HG02938 (cell line): ENCODE results near the gene ALDH1A1.

Source experiments
- ATAC-seq: cut with Tn5 transposase; IDR thresholded peaks from one replicate; pipeline ENCODE4 v1.9.1; 2021; ENCODE audit warnings: mild to moderate bottlenecking, moderate library complexity; ENCODE audit not compliant: unreplicated experiment

Gene ALDH1A1

DNA sequence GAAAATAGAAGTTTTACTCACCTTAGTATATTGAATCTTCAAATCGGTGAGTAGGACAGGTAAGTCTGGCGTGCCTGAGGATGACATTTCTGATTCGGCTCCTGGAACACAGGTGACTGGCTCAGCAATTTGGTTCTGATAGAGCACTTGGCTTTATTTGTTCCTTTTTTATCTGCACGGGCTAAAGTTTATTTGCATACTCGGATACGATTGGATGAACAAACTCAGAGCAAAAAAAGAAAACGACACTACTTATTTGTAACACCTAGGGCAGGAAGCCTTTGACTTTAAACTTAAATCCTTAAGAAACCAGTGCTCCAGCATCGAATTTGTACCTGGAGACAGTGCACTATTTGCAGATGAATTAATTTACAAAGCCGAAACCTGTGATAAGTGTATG lies at the start of gene ALDH1A1:
ALDH1A1 (minus strand) TSS at position 140 of the 400 bp plus-strand sequence; CDS start at position 87, 53 bp downstream.
- no peak for ATAC-seq

DNA sequence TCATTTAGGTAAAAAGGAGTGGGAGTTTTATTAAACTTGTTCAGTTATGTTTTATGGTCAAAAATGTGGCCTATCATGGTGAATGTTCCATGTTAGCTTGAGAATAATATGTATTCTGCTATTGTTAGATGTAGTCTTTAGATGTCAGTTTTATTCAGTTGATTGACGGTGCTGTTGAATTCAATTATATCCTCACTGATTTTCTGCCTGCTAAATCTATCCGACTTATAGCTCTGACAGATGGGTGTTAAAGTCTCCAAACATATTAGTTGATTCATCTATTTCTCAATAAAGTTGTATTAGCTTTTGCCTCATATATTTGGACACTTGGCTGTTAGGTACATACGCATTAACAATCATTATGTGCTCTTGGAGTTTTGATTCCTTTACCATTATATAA lies 49.0 kb upstream of the ALDH1A1 start:
- ATAC-seq: no peak

DNA sequence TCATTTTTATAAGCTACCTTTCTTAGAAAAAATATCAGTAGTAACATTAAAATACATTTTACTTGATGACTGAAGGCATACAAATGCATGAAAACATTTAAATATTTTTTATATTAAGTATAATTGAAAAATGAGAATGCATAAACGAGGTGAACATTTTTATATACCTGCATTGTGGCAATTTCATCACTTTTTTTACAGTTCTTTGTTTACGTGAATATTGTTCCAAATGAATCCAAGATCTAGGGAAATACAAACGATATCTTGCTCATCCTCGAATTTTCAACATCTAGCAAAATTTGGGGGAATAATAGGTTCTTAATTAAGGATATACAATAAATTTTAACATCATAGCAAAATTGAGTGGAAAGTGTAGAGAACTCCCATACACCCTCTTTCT lies 45.5 kb upstream of the ALDH1A1 start:
- ATAC-seq: no peak

DNA sequence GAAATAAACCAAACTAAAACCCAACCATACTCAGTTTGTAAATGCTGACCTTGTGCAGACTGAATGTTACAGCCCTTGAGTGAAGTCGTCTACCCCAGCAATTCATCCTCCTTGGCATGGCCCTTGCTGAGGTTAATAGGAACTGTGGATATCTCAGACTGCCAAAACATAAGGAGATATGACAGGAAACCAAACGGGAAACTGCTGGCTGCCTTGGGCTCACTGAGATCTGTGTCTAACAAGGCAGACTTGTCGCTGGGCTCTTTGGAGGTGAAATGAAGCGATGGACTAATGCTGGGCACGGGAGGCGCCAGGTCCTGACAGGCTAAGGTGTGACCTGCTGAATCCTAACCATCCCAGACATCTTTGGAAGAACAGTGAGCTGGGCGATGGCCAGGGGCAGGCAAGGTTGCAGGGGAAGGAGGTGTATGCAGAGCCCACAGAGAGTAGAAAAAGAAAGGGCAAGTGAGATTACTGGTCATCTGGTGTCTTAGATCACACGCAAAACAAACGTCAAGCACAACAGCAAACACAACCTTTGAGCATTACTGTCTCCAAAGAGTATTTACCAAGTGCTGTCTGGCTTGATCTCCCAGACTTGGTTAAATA lies 44.6 kb upstream of the ALDH1A1 start:
- ATAC-seq: no peak

DNA sequence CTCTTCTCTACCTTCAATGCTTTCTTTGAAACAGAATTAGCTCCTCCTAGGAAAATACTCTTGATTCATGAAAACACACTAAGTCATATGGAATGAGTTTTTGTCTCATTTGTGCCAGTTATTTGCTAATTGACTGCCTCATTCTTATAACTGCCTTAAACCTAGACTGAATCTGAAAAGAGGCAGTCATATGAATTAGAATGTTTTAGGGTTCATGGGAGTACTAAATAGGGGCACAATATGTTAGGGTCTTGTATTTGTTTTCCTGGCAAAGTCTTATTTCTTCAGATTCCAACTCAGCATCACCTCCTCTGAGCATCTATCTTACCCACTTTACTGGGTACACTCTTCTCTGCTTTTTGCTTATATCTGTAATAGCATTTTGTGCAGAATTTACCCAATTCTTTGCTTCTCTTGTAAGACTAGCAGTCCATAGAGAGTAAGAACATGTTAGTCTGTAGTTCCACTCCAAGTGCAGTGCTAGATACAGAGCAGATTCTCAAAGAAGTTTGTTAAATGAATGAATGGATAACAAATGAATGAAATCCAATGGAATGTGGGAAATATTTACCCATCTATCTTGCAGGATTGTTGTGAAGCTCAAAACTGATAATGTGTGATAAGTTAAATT lies 43.9 kb upstream of the ALDH1A1 start:
- no peak for ATAC-seq

DNA sequence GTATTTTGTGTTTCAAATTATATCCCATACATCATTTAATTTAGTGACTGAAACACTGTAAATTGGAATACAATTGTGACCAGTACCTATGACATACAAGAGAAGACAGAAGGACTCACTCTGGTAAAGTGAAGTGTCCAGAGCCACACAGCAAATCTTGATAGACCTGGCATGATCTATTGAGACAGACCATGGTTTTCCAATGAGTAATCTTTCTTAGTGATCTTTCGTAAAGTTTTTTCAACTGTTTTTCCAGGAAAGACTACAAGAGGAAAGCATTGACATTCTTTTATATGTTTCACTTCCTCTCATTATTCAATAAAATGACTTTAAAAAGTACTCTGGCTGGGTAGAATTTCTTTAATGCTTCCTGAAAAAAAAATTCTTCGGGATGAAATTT lies 43.3 kb upstream of the ALDH1A1 start:
- ATAC-seq: no peak

DNA sequence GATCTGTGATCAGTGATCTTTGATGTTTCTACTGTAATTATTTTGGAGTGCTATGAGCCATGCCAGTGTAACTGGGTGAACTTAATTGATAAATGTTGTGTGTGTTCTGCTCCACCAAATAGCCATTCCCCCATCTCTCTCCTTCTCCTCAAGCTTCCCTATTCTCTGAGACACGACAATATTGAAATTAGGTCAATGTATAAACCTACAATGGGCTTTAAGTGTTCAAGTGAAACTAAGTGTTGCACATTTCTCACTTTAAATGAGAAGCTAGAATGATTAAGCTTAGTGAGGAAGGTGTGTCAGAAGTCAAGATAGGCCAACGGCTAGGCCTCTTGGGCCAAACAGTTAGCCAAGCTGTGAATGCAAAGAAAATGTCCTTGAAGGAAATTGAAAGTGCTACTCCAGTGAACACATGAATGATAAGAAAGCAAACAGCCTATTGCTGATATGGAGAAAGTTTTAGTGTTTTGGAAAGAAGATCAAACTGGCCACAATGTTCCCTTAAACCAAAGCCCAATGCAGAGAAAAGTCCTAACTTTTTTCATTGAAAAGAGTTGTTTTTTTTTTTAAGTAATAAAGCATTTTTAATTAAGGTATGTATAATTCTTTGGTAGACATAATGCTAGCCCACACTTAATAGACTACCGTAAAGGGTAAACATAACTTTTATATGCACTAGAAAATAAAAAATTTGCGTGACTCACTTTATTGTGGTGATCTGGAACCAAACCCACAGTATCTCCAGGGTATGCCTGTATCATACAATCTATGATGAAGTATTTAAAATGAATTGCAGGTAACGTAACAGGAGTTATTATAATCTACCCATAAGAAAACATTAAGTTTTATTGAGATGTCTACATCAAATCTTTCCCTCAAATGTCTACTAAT lies 42.5 kb upstream of the ALDH1A1 start:
- ATAC-seq: no peak

DNA sequence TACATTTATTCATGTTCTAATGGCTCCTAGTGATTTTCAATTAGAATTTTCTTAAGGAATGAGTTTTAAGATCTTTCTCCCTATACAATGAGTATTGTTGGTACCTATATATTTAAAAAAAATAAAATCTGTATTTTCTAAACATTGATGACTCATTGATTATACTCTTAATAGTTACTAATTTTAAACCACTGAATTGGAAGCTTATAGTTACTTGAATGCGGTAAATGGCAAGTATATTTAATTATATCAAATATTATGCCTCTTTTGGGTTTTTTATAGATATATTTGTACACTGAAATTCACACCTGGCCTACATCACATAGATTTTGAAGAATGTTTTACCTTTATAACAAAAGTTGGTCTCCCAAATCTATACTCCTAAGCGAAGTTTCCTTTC lies 38.9 kb upstream of the ALDH1A1 start:
- no peak for ATAC-seq

DNA sequence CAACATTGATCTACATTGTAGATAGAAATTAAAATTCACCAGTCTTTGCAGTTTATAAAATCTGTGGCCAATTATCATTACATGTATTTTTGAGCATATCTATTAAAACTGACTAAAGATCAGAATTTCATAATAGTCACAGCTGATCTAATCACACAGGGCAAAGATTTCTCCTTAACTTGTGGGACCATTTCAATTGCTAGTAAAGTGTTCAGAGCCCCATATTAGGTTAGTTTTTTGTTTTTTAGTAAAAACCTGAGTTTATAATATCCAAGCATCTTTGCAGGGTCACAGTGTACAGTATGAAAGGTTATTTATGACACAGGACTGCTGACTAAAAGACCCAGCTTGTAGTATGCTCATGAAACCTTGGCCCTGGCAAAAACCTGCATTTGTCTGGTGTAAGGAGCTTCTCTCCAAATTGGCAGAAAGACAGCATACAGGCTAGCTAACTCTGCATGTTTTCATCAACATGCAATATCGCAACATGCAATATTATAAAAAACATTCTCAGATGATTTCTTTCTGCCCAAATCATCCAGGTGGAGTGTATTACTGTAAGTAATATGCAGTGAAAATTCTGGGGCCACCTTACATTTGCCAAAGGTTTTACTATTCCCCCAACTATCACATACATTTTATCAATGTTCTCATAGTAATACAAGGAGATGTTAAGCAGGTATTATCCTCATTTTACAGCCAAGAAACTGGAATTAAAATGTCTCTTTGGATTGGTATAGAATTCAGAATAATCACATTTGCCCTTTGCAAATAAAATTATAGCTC lies 37.7 kb upstream of the ALDH1A1 start:
- ATAC-seq: no peak

DNA sequence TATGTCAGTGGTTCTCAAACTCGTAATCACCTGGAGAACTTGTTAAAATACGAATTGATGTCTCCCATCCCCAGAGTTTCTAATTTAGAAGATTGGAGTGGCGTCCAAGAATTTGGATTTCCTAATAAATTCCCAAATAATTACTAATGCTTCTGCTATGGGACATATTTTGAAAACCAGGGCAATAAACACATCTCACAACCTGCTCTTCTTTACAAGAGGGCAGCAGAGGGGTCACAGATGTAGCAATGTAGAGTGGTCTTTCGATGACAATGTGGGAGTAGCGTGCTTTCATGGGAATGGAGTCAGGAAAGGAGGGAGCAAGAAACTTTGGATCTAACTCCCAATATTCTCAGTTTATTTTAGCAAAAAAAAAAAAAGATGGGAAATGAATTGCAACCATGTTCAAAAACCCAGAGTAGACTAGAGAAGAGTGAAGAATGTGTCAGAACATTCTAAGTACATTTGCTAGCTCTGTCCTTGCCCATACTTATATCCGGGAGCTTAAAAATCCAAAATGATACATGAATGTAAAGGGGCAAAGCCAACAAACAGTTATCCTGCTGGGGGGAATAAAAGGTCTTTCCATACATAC lies 33.8 kb upstream of the ALDH1A1 start:
- ATAC-seq: no peak

DNA sequence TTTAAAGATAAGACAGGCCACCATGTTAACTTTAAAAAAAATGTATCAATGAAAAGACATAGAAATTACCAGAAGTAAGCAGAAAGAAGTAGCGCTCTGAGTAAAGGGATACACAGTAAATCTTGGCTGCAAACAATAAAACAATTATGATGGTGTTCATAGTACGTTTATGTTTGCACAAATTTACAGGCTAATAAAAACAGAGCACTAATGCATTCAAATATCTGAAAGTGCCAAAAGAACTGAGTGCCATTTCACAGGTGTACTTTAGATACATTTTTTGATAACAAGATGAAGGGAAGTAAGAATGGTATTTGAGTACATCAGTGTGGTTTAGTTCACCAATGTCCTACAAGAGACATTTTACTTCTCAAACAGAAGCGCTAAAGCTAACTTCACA lies 32.9 kb upstream of the ALDH1A1 start:
- no peak for ATAC-seq

DNA sequence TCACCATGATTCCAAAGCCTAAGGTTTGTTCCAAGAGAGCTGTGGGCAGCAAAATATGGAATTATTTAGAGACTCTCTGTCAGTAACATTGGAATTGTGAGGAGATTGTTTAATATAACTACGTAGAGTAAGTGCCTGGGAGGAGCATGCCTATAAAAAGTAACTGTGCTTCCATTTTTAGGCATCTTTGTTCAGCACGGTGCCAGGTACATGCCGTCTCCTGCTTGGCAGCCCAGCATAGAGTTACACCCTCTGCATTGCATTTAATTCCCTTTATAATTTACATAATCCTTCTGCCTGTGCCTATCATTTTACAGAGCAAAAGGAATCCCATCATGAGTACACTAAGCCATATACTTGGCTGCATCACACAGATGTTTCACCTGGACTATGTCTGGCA lies 32.1 kb upstream of the ALDH1A1 start:
- ATAC-seq: no peak

DNA sequence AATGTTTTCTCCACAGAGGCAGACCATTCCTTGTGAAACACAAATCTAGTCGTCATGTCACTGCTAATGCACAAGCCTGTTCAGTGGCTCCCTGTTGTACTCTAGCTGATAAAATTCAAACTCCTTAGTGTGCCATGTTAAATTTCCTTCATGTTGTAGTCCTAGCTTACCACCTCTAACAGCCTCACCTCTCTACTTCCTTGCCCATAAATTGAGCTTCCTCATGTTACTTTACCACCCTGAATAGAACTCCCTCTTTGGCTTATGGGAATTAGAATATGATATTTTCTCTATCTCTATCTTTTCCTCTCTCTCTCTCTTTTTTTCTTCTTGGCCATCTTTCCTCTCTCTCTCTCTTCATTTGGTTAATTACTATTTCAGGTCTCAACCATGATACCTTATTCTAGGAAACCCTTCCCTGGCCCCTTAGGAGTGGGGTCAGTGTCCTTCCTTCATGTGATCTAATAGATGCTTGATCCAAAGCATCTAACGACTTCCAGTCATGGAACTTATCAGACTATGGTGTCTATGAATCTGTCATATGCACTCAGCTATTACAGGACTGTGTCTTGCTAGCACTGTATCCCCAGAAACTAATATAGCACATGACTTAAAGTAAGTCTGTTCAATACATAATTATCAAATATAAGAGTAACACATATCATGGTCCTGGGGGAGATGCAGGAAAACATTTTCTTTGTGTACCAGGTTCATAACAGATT lies 31.5 kb upstream of the ALDH1A1 start:
- ATAC-seq: no peak

DNA sequence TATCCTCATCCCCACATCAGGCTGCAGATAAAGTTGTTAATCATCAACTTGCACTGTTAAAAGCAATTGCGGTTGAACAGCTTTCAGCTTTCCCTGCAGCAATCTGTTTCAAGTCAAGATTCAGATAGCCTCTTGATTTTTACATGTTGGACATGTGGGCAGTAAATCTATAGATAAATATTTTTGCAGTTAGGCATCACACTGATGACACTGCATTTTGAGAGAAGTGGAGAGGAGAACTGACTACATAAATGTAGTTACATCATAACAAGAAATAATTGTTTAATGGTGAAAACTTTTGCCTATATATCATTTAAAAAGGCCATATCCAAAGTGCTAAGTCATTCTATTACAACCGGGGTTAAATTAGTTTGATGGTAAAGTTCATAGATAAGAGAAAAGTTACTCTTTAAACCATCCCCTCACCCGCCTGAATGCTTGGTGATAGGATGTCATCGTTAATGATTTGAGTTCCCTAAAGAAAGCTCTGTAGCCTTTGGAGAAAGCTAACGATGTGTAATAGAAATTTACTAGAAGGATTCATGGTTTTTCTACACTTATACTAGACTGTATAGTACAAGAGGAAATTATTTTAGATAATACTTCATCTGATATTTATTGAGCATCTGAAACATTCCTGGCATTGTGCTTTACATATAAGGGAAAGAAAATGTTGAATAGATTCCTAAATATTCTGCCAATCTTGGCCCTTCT lies 30.8 kb upstream of the ALDH1A1 start:
- ATAC-seq: no peak

DNA sequence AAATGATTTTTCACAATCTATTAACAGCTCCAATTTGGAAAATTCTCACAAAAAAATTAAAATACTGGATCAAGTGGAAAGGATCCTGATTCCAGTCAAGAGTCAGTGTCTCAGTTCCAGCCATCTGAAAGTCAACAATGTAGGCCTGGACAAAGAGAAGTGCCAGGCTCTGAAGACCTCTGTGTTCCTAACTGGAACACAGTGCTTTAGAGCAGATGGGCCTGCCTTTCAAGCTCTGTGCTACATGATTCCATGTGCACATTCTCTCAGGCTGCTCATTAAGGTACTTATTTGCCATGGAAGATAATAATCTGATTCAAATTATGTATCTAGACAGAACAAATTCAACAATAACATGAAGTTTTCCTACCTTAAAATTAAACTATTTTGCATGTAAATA lies 30.2 kb upstream of the ALDH1A1 start:
- ATAC-seq: no peak

DNA sequence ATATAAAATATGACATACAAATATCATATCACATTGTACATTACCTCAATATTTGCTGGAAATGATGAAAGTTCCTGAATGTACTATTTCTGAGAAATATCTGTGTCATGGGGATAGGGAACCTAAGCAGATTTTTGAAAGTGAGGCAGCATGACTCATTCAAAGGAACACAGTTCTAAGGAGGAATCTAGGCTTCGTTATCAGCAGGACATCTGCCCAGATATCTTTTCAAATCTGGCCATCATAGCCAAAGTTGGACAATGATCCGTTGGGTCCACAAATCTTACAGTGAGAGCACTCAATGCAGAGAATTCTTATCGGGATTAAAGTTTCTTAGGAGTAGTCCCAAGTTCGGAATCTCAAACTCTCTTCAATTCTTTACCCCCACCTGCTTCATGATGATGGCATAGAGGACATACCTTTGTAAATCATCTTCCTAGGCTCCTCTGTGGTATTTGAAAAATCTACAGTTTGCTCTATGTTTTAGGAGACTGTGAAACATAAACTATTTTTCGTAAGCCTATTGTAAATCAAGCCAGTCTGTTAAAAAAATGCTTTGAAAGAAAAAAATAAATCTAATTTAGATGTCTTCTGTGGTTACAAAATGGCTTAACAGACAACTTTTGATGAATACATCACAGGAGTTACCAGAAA lies 29.4 kb upstream of the ALDH1A1 start:
- no peak for ATAC-seq

DNA sequence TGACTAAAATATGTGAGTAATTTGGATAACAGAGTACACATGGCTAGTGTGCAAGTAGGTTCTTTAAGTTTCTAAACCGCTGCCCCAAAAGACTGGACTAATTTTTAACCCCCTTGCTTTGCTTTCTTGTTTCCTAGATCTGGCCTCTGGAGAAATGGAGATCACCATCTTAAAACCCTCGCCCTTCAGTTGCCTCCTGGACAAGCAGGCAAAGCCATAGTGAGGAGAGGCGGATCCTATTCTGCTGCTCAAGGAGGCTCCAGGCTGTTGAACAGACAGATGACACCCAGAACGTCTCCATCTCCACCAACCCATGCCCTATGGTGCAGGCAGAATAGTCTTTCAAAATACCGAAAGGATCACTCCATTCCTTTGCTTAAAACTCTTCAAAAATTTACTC lies 28.6 kb upstream of the ALDH1A1 start:
- ATAC-seq: no peak

DNA sequence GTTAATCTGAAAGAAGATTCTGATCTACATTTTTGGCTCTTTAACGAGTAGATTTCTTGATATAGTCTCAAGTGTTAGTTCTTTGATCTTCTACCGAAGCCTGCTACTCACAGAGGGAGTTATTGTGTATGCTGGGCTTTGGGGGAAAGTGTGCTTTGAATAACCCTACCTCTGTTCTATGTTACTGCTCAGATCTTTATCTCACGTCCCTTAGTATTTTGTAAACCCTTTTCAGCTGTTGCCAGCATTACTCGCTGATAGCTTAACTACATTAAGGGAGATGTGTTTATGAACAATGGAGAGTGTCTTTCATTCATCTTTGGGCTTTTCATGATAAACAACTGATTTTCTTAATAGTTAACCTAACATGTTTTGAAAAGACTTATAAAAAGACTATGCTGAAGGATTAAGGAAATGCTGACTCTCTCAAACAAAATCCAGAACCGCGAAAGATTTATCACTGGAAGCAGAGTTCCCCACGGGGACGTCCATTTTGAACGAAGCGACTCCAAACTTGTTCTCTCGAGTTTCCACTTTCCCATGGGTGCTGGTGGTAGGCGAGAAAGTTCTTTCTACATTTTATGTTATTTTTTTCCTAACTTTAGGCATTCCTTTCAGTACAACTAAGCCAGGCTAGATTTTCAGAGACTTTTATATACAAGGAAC lies 27.9 kb upstream of the ALDH1A1 start:
- ATAC-seq: no peak

DNA sequence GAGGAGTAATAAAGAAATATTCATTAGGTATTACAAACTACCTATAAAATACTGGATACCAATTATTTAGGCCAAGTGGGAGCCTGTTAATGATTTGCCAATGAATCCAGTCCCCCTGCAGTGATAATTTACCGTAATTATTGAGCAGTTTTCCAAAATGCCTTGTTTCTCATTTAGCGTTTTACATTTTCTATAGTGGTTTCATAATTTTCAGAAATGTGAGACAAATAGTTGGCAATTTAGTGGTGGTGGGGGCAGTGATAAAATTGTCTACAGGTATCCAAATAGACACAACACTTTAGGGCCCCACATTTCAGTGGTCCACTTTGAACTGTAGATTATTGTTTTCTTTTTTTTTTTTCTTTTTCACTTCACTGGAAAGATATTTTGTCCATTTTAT lies 27.3 kb upstream of the ALDH1A1 start:
- ATAC-seq: no peak
